ENCODE results near the gene RAD50.
"Not testable (repeated sequence)": the region's sequence is repeated elsewhere in the genome, so short reads cannot be mapped to it uniquely, and the experiment has no call there.

The RAD50 gene

GRCh38 chr5:132557478-132558172, 848 bp downstream of the RAD50 start:
- no peak for DNase-seq (ENCODE audit: low read depth)

GRCh38 chr5:132559383-132560060, 2.7 kb downstream of the RAD50 start:
- DNase-seq (ENCODE audit: low read depth), result no peak

GRCh38 chr5:132561601-132562000, 4.8 kb downstream of the RAD50 start:
- DNase-seq (ENCODE audit: low read depth), result no peak

- DNase-seq (ENCODE audit: low read depth), result not testable (repeated sequence)
Observed at GRCh38 chr5:132564555-132564954, 7.8 kb downstream of the RAD50 start.

GRCh38 chr5:132566657-132567056, 9.9 kb downstream of the RAD50 start:
- DNase-seq (ENCODE audit: low read depth), result no peak

GRCh38 chr5:132576123-132576522, 19.3 kb downstream of the RAD50 start:
- no peak for DNase-seq (ENCODE audit: low read depth)

GRCh38 chr5:132584560-132584959, 27.8 kb downstream of the RAD50 start:
- DNase-seq (ENCODE audit: low read depth), result not testable (repeated sequence)

- no peak for DNase-seq (ENCODE audit: low read depth)
Observed at GRCh38 chr5:132586063-132586462, 29.3 kb downstream of the RAD50 start.

GRCh38 chr5:132589467-132589866, 32.7 kb downstream of the RAD50 start:
- no peak for DNase-seq (ENCODE audit: low read depth)

GRCh38 chr5:132591145-132591544, 34.4 kb downstream of the RAD50 start:
- no peak for DNase-seq (ENCODE audit: low read depth)

- DNase-seq (ENCODE audit: low read depth), result no peak
Observed at GRCh38 chr5:132592521-132592920, 35.7 kb downstream of the RAD50 start.

- no peak for DNase-seq (ENCODE audit: low read depth)
Observed at GRCh38 chr5:132594170-132594569, 37.4 kb downstream of the RAD50 start.

GRCh38 chr5:132595624-132596023, 38.8 kb downstream of the RAD50 start:
- no peak for DNase-seq (ENCODE audit: low read depth)

GRCh38 chr5:132601071-132601728, 44.4 kb downstream of the RAD50 start:
- DNase-seq (ENCODE audit: low read depth), result no peak

- DNase-seq (ENCODE audit: low read depth), result no peak
Observed at GRCh38 chr5:132607095-132607494, 50.3 kb downstream of the RAD50 start.

- no peak for DNase-seq (ENCODE audit: low read depth)
Observed at GRCh38 chr5:132608107-132608506, 51.3 kb downstream of the RAD50 start.

- no peak for DNase-seq (ENCODE audit: low read depth)
Observed at GRCh38 chr5:132611965-132612364, 55.2 kb downstream of the RAD50 start.

GRCh38 chr5:132612846-132613245, 56.1 kb downstream of the RAD50 start:
- DNase-seq (ENCODE audit: low read depth), result no peak

- no peak for DNase-seq (ENCODE audit: low read depth)
Observed at GRCh38 chr5:132621699-132622098, 64.9 kb downstream of the RAD50 start.

GRCh38 chr5:132622608-132623007, 65.8 kb downstream of the RAD50 start:
- no peak for DNase-seq (ENCODE audit: low read depth)

- no peak for DNase-seq (ENCODE audit: low read depth)
Observed at GRCh38 chr5:132627470-132627869, 70.7 kb downstream of the RAD50 start.

GRCh38 chr5:132628814-132629213, 72.0 kb downstream of the RAD50 start:
- DNase-seq (ENCODE audit: low read depth), result no peak

- no peak for DNase-seq (ENCODE audit: low read depth)
Observed at GRCh38 chr5:132629230-132629944, 72.6 kb downstream of the RAD50 start.

Data from HS-27A (cell line).